Esophagus muscularis mucosa (tissue), 4 donors: Measurements from ENCODE around the gene FAM240A. TPM values are rescaled to one million over a fixed set of nuclear protein-coding genes. Genes with fewer than 3 reads are reported as not detected.
A peak's percentile ranks its signal among the peaks of the same experiment; 100 is the strongest.

Experiments used
- DNase-seq: peaks from one replicate; pipeline ENCODE4 v3.0.0-alpha.2; 2017; ENCODE audit errors: extremely low spot score
- H3K27ac ChIP-seq, 4 donors: fragments of 200-600 bp; sonication (generic); replicated peaks in 1 of 4; 1 replicate in 3 of 4; 2 replicates in 1 of 4; pipeline ENCODE4 v1.5.1; 2016 to 2019; ENCODE audit warnings: mild to moderate bottlenecking in 1 of 4
- H3K27me3 ChIP-seq, 4 donors: fragments of 200-600 bp; sonication (generic); one replicate each; pipeline versions ENCODE4 v1.5.1 to v1.6.0; 2016 to 2019
- H3K36me3 ChIP-seq, 4 donors: fragments of 200-600 bp; sonication (generic); one replicate each; pipeline ENCODE4 v1.5.1; 2016 to 2019
- H3K4me1 ChIP-seq, 4 donors: fragments of 200-600 bp; sonication (generic); one replicate each; pipeline ENCODE4 v1.5.1; 2016 to 2019
- H3K4me3 ChIP-seq, 4 donors: fragments of 200-600 bp; sonication (generic); 1 replicate in 2 of 4; 2 replicates in 2 of 4; pipeline ENCODE4 v1.5.1; 2016 to 2019; ENCODE audit warnings: mild to moderate bottlenecking in 4 of 4, moderate library complexity in 1 of 4
- H3K9me3 ChIP-seq, 4 donors: fragments of 200-600 bp; sonication (generic); 1 replicate in 3 of 4; 2 replicates in 1 of 4; pipeline ENCODE4 v1.5.1; 2016 to 2019
- CTCF ChIP-seq, 3 experiments: fragments of 200-600 bp in 2 of 3; fragments of 450-650 bp in 1 of 3; sonication (generic) in 2 of 3; IDR thresholded peaks; one replicate each; pipeline ENCODE4 v1.5.1; 2017 to 2019; ENCODE audit warnings: antibody characterized with exemption in 3 of 3, mild to moderate bottlenecking in 2 of 3, moderate library complexity in 1 of 3
- EP300 ChIP-seq: sonication (generic); formaldehyde crosslinking; IDR thresholded peaks from one replicate; pipeline ENCODE4 v1.6.1; 2017; ENCODE audit warnings: antibody characterized with exemption
- POLR2A ChIP-seq: fragments of 450-650 bp; IDR thresholded peaks from one replicate; pipeline ENCODE4 v1.6.1; 2017; ENCODE audit warnings: antibody characterized with exemption, moderate library complexity, mild to moderate bottlenecking, low read depth
- POLR2AphosphoS5 ChIP-seq, 2 donors: sonication (generic); formaldehyde crosslinking; IDR thresholded peaks; one replicate each; pipeline ENCODE4 v1.6.1; 2017; ENCODE audit warnings: antibody characterized with exemption in 2 of 2
- WGBS: methylation state at CpG from one replicate; pipeline ENCODE4 v1.1.5; 2018; 5-methylcytosine and 5-hydroxymethylcytosine counted together
- intact Hi-C: fragments of 100-400 bp; cut with DNase I; formaldehyde crosslinking; loops from one replicate; pipeline ENCODE4 v1.15.1; 2023
- total RNA-seq, 4 donors: library from RNA; depleted of rRNA; stranded (reverse); fragments of >200 nt; gene quantifications; one replicate each; pipeline versions ENCODE4 v1.1.0 to v1.2.1, GENCODE V29; 2016

The FAM240A gene
- not detected for total RNA-seq

GRCh38 chr3:46612324-46612723, at the start of gene FAM240A:
FAM240A (plus strand) TSS chr3:46612525; CDS start chr3:46612684, 159 bp downstream.
- 71% methylated on average over 9 of the region's 9 CpGs for WGBS
- H3K36me3 ChIP-seq, result no peaks in the 10 kb centered on the region
- no peak within 1 kb of the TSS for H3K4me3 ChIP-seq

GRCh38 chr3:46564190-46565021, 47.9 kb upstream of the FAM240A start:
- Histone ChIP-seq H3K27ac (no peak overlapping the region), H3K4me3 (no peak overlapping the region), H3K36me3 (no peaks in the 10 kb centered on the region), H3K4me1 (peaks cover 15 to 18% (median 15%) of the 10 kb centered on the region in 4 donors), H3K27me3 (peaks cover 0 to 27% (median 3%) of the 10 kb centered on the region in 4 donors), H3K9me3 (peaks cover 0 to 6% (median 3%) of the 10 kb centered on the region in 4 donors)
- no peak for DNase-seq
- TF ChIP-seq POLR2AphosphoS5 (IDR thresholded peaks at IDR 0.05) (no peak), POLR2A (no peak), CTCF (IDR thresholded peaks at IDR 0.05) (no peak), EP300 (no peak)
- WGBS, result 91% methylated on average over 4 of the region's 5 CpGs
- intact Hi-C loops, result no loop called here

More at GRCh38 chr3:46612324-46612723, at the start of gene FAM240A:
- TF ChIP-seq CTCF (IDR thresholded peaks at IDR 0.05), result no peak
- no peak for TF ChIP-seq POLR2A
- no peak for TF ChIP-seq POLR2AphosphoS5 (IDR thresholded peaks at IDR 0.05)
- TF ChIP-seq EP300, result no peak
- DNase-seq, result peak; percentile 60
- intact Hi-C loops, result no loop called here
- Histone ChIP-seq H3K9me3 (no peaks in the 10 kb centered on the region), H3K27ac (no peak within 1 kb of the TSS), H3K4me1 (no peaks in the 10 kb centered on the region), H3K27me3 (peaks cover 0 to 13% (median 0%) of the 10 kb centered on the region in 4 donors)

GRCh38 chr3:46565077-46565476, 47.2 kb upstream of the FAM240A start:
- Histone ChIP-seq H3K4me1 (peaks cover 15 to 18% (median 15%) of the 10 kb centered on the region in 4 donors), H3K9me3 (peaks cover 0 to 11% (median 5%) of the 10 kb centered on the region in 4 donors), H3K36me3 (no peaks in the 10 kb centered on the region), H3K4me3 (peak overlapping the region; percentile 53 to 67 (median 59)), H3K27me3 (peaks cover 0 to 27% (median 3%) of the 10 kb centered on the region in 4 donors), H3K27ac (no peak overlapping the region)
- 76% methylated on average over 4 of the region's 4 CpGs for WGBS
- intact Hi-C loops, result no loop called here
- TF ChIP-seq POLR2AphosphoS5 (IDR thresholded peaks at IDR 0.05) (no peak), EP300 (no peak), POLR2A (no peak), CTCF (IDR thresholded peaks at IDR 0.05) (no peak)
- DNase-seq, result no peak

GRCh38 chr3:46565607-46566039, 46.7 kb upstream of the FAM240A start:
- H3K27me3 ChIP-seq, result peaks cover 0 to 27% (median 3%) of the 10 kb centered on the region in 4 donors
- H3K36me3 ChIP-seq, result no peaks in the 10 kb centered on the region
- 0% methylated on average over 2 of the region's 21 CpGs for WGBS
- TF ChIP-seq EP300 (no peak), CTCF (IDR thresholded peaks at IDR 0.05) (no peak), POLR2AphosphoS5 (IDR thresholded peaks at IDR 0.05) (no peak)
- H3K27ac ChIP-seq, result no peak overlapping the region
- H3K9me3 ChIP-seq, result peaks cover 0 to 11% (median 5%) of the 10 kb centered on the region in 4 donors
- peaks cover 15 to 18% (median 15%) of the 10 kb centered on the region in 4 donors for H3K4me1 ChIP-seq
- H3K4me3 ChIP-seq, result peak overlapping the region; percentile 53 to 67 (median 59)
- no peak for DNase-seq
- intact Hi-C loops, result no loop called here
